Measurements from ENCODE around the gene ELK1.
"Not testable (repeated sequence)": the region's sequence is repeated elsewhere in the genome, so short reads cannot be mapped to it uniquely, and the experiment has no call there.

Gene ELK1

DNA sequence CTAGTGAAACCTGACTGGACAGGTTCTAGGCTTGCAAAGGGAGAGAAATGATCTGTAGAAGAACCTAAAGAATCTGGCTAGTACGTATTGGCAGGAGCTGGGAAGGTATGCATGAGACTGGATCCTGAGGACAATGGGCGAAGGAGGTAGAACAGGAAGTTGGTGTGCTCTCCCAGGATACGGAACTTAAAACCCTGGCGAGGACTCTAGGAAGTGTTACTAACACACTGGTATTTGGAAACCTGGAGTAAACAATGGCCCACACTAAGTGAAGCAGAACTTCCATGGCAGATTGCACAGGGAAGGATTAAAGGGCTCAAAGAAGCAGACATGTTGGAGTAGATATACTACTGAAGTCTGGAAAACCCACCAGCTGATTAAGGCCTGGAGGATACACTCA, 39.9 kb downstream of the ELK1 start:
- no peak for DNase-seq

DNA sequence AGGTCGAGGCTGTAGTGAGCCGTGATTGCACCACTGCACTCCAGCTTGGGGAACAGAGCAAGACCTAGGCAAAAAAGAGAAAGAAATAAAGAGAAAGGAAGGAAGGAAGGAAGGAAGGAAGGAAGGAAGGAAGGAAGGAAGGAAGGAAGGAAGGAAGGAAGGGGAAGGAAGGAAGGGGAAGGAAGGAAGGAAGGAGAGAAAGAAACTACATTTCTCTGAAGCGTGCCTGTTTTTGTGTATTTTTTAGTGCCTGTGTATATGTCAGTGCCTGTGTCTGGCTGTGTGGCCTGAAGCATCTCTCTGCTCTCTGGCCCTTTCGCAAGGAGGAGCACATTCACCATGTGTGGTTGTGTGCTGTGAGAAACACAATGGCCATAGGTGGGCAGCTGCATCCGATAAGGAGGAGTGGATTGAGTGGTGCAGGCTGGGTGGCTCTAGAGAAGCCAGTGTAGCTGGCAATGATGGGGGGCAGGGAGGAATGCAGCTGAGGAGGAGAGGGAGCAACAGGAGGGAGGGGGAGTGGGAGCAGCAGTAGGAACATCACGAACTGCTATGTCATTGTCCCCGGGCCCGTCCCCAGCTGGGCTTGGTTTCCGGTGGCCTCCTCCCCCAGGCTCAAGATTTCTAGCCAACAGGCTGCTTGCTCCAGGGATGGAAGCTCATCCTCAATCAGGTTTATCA, 42.1 kb downstream of the ELK1 start:
- no peak for DNase-seq

DNA sequence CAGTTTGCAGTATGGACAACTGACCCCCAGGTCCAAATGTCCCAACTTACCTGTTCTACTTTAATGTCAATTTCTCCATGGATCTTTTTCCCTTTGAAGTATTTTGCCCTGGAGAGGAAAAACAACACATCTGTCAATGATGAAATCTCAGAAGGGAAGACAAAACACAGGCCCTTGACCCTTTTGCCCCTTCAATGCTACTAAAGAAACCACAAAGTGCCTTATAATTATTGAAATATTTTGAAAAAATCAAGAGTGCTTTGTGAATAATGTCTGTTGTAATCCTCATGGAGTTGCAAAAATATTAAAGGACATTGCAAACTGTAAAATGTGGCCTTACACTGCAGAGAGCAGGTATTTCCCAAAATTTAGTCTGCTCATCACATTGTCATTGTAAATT, 43.3 kb downstream of the ELK1 start:
- DNase-seq: no peak

DNA sequence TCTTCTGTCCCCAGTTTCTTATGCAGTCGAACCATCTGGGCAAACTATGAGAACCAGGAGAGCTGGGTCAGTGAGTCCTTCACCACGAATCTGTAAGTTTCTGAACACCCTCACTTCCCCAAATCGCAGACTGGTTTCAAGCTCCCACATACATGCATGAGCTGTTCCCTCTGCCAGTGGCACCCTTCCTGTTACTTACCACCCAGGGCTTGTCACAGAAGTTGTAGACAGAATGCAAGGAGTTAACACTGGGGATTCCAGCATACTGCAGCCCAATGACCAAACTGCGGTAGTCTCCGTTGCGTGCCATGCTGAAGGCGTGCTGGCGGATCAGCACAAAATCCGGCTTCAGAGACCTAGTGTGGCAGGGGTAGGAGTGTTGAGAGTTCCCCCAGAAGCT, 45.3 kb downstream of the ELK1 start:
- no peak for DNase-seq

DNA sequence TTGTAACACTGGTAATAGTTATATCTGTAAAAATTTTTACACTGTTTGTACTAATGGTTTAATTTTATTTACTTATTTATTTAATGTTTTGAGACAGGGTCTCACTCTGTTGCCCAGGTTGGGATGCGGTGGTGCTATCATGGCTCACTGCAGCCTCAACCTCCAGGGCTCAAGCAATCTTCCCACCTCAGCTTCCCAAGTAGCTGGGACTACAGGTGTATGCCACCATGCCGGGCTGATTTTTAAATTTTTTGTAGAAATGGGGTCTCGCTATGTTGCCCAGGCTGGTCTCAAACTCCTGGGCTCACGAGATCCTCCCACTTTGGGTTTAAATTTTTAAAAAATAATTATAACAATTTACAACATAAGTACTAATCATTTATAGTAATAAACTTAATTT, 47.2 kb downstream of the ELK1 start:
- DNase-seq: not testable (repeated sequence)

DNA sequence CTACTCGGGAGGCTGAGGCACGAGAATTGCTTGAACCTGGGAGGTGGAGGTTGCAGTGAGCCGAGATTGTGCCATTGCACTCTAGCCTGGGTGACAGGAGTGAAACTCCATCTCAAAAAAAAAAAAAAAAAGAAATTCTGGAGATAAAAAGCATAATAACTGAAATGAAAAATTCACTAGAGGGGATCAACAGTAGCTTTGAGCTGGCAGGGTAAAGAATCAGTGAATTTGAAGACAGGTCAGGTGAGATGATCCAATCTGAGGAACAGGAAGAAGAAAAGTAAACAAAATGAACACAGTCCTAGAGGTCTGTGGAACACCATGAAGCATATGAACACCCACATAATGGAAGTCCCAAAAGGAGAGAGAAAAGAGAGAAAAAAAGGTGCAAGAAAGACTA, 53.1 kb downstream of the ELK1 start:
- no peak for DNase-seq

DNA sequence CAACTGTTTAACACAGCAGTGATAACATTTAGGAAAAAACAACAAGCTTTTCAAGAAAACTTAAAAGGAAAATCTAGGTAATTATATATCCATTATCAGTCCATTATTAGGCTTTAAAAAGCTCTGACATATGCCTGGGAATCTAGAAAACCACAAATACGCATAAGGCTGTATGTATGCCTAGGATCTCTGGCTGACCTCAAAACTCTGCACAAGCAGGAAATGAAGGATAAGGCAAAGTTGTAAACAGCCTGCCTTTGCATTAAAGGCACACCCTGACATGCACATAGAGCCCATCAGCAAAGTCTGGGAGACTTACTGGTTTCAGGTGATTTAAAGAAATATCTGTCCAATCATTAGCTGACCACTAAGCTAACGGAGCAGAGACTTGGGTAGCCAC, 54.1 kb downstream of the ELK1 start:
- DNase-seq: no peak

DNA sequence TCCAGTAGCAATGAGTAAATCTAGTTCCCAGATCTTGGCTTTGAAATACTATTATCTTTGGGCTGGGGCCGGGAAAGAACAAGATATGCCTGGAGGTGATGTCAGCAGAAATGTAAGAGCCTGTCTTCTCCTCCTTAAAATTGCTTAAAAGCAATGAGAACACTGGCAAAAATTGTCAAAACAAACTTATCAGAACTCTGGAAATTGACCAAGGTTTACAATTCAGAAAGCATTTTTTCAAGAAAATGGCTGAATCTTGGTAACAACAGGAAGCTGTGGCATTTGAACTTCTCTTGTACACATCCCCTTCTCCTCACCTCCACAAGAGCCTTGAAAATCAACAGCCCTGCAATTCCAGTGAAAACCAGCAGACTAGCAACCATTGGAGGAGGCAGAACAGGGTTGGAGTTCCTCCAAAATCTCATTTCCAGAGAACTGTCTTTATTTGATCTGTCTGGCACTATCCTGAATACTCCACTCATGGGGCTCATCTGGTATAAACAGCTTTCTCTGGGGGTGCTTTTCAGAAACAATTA, 54.6 kb downstream of the ELK1 start:
- no peak for DNase-seq

DNA sequence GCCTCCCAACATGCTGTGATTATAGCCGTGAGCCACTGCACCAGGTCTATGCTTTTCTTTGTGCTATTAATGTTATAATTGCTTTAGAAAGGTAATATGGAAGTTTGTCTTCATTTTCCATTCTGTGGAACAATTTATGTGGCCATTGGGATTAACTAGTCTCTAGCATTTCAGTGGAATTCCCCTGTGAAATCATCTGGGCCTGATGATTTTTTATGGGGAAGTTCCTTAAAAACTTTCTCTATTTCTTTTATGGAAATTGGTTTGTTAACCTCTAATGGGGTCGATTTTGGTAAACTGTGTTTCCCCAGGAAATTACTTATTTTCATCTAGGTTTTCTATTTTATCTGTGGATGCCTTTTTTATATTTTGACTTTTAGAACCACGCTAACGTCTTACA, 56.8 kb downstream of the ELK1 start:
- DNase-seq: no peak

DNA sequence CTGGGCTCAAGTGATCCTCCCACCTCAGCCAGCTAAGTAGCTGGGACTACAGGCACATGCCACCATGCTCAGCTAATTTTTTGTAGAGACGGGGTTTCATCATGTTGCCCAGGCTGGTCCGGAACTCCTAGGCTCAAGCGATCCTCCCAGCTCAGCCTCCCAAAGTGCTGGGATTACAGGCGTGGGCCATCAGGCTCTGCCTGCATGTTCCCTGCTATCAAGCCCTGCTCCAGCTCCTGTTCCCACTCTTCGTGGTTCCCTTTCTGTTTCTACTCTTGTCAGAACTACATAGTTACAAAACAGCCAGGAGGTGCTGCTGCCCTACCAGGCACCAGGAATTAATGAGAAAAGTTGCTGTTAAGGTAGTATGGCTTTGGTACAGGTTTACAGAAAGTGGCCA, 59.4 kb downstream of the ELK1 start:
- DNase-seq: no peak

DNA sequence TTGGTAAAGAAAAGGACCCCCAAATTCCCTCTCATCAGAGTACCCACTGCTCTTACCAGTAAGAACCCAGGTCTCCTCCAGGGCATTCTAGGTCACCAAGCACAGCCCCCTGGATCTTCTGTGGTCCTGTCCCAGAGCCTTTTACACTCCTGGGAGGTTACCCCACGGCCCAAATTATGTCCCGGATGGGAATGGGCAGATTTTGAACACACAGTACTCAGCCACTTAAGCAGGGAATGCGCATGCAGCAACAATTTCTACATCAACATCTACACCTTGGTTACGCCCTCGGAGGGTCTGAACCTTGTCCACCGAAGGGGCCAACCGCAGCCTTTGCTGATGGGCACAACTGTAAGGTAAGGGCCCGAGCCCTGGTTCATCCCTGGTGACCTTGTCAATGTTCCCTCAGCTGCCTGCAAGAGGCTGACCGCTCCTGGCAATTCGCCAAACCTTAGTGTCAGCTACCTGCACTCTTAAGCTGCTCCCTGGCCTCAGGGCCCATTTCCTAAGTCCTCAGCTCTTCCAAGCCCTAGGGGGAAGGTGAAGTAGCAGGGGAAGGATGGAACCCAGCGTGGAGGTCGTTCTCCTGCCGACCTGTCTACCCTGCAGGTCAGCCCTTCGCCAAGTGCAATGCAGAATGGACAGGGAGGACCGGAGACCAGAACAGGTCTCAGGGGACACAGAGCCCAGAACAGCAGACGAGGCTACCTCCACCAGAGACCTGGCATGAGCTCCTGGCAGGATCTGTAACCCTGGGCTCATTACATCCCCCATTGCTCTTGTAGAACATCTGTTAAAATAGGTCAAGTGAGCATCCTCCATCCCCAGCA, 62.2 kb downstream of the ELK1 start:
- no peak for DNase-seq

DNA sequence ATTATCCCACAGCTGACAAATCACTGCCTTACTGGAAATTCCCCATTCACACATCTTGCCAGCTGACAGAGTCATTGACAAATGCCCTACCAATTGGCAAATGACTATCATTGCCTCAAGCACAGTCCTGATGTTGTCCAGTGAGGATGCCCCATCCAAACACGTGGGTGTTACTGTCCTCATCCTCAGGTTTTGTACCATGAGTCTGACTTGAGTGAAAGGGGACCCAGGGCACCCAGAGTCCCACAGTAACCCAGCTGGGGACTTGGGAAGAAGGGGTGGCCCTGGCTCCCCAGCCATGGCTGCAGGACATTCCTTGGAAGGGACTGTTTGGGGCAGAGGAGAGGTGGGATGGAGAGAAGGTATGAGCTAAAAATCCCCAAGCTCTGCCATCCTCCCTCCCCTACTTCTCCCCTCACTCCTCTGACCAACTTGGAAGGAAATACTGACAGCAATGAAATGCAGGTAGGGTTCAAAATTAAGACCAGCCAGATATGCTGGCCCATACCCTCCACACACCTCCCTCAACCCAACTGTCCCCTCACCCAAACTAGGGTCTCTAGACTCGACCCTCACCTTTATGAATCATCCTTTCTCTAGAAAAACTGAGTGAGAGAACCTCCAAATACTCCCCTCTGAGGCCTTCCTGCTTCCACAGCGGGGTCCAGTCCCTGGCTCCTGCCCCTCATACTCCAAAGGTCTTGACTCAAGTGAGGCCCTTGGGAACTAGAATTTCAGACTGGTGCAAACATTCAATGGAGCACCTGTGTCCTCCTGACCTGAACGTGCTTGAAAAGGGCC, 63.1 kb downstream of the ELK1 start:
- DNase-seq: no peak

DNA sequence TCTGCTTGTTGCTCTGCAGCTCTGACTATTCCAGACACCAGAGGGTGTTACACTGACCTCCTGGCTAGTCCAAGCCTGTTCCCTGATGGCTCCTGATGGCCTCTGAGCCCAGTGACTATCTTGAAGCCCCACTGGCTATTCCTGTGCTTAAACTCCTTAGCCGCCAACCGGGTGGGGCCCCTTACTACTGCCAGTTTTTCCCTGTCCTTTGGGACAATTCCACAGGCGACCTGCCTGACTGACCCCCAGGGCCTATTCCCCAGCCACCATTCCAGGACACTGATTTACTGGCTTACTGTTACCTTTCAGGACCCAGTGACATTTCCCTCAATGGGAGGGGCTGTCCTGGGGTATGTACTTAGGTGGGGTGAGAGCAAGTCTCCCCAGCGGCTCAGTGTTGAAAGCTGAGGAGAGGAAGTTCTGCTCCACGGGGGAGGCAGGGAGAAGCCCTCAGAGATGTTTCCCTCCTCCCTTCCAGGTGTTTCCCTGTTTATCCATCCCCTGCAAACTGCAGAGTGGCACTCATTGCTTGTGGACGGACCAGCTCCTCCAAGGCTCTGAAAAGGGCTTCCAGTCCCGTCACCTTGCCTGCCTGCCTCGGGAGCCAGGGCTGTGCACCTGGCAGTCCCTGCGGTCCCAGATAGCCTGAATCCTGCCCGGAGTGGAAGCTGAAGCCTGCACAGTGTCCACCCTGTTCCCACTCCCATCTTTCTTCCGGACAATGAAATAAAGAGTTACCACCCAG, 64.1 kb downstream of the ELK1 start:
- DNase-seq: no peak
